Frontal cortex (tissue), 4 donors: Measurements from ENCODE around the gene FHOD1. TPM values are rescaled to one million over a fixed set of nuclear protein-coding genes. Genes with fewer than 3 reads are reported as not detected.

ENCODE experiments used
- DNase-seq, 2 donors: peaks; one replicate each; pipeline ENCODE4 v3.0.0; 2012; ENCODE audit warnings: low spot score in 2 of 2
- FAIRE-seq: peaks from 2 replicates; lab custom pipeline; 2012; peaks lifted over from hg19 to GRCh38; lab: Jason Lieb, UNC
- total RNA-seq: library from RNA; depleted of rRNA; stranded (reverse); fragments of >200 nt; gene quantifications from one replicate; pipeline ENCODE4 v1.2.3, GENCODE V29; 2014
- donor health status: control.
- donor health status: control.
- donor health status: control.

FHOD1 gene
- total RNA-seq, 1 donor from 2014 or later = 1.6 TPM

GRCh38 chr16:67277999-67278772 is 30.9 kb upstream of the FHOD1 start:
- DNase-seq (no peak), FAIRE-seq (no peak)

DNA sequence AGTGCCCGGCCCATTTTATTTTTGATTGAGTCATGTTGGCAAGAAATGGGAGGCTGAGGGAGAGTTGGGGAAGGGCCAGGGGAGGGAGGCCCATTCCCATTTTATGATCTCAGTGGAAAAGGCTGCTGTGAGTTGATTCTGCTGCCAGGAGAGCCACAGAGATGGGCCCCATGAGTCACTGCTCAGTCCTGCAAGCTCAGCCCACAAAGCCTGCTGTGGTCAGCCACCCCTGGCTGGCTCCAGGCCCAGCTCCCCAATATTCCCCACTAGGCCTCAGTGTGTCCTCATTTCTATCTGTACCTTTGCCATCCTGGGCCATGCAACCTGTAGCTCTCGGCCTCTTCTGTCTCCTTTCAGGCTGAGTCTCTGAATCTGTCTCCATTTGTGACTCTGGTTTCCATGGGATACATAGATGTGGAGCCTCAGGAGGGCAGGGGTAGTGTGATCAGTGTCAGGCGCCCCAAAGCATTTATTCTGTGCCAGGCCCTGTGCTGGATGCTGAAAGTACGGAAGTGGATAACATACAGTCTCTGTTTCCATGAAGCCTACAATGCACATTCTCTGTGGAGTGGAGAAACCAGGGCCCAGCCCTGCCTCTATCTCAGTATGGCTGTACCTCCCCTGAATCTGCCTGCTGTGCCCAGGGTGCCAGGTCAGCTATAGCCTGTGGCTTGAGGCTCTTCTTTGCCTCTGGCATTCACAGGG is 30.2 kb upstream of the FHOD1 start:
- no peak for FAIRE-seq
- DNase-seq = no peak

DNA sequence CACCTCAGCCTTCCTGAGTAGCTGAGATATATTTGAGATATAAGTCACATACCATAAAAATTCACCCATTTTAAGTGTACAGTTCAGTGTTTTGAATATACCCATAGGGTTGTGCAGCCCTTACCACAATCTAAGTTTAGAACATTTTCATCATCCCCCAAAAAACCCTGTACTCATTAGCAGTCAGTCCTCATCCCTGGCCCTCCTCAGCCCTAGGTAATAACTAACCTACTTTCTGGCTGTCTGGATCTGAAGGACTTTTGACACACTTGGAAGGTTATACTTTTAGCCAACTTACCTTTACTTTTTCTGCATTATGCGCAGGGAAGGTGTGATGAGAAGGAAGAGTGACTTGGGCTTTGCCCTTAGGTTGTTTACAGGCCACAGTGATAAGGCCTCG is 28.0 kb upstream of the FHOD1 start:
- FAIRE-seq = no peak
- no peak for DNase-seq

- FAIRE-seq = no peak
Measured at GRCh38 chr16:67271446-67271845, 24.2 kb upstream of the FHOD1 start.

GRCh38 chr16:67270931-67271338 is 23.7 kb upstream of the FHOD1 start:
- DNase-seq (no peak), FAIRE-seq (no peak)

More at GRCh38 chr16:67271446-67271845, 24.2 kb upstream of the FHOD1 start:
- no peak for DNase-seq

- DNase-seq (no peak), FAIRE-seq (no peak)
Measured at GRCh38 chr16:67269766-67270165, 22.5 kb upstream of the FHOD1 start.

DNA sequence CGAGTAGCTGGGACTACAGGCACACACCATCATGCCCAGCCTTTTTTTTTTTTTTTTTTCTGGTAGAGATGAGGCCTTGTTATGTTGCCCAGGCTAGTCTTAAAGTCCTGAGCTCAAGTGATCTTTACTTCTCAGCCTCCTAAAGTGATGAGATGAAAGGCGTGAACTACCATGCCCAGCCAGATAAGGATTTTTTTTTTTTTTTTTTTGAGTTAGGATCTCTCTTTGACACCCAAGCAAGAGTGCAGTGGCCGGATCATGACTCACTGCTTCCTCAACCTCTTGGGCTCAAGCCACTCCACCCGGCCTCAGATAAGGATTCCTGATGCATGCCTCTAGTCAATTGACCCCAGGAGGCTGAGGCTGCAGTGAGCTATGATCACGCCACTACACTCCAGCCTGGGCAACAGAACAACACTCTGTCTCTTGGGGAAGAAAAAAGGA is 20.9 kb upstream of the FHOD1 start:
- DNase-seq = no peak
- FAIRE-seq = no peak

DNA sequence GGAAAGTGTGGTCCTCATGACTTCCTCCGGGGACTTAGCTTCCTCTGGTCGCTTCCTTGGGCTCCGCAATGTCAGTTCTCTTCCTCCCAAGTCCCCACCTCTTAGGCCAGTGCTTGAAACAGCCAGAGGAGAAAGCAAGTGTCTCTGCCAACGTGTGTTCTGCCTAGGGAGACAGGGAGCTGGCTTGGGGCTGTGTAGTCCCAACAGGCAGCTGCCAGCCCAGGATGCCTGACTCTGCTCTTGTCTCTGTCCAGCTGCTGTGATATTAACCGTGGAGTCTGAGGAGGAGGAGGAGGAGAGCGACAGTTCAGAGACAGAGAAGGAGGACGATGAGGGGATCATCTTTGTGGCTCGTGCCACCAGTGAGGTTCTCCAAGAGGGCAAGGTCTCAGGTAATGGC is 18.6 kb upstream of the FHOD1 start:
- DNase-seq (no peak), FAIRE-seq (no peak)

GRCh38 chr16:67264866-67265265 is 17.6 kb upstream of the FHOD1 start:
- DNase-seq = no peak
- FAIRE-seq = no peak

DNA sequence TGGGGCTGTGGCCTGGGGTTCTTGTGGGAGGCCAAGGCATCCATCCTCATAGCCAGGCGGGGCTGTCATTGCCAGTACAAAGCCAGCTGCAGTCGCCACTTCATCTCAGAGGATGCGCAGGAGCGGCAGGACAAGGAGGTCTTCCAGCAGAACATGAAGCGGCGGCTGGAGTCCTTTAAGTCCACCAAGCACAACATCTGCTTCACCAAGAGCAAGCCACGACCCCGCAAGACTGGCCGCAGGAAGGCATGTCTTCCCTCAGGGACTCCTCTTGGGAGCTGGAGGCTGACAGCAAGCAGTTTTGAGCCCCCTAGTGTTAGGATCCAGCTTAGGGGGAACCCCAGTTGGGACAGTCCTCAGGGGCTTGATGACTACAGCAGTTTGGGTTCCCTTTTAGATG is 17.0 kb upstream of the FHOD1 start:
- FAIRE-seq (no peak), DNase-seq (no peak)

DNA sequence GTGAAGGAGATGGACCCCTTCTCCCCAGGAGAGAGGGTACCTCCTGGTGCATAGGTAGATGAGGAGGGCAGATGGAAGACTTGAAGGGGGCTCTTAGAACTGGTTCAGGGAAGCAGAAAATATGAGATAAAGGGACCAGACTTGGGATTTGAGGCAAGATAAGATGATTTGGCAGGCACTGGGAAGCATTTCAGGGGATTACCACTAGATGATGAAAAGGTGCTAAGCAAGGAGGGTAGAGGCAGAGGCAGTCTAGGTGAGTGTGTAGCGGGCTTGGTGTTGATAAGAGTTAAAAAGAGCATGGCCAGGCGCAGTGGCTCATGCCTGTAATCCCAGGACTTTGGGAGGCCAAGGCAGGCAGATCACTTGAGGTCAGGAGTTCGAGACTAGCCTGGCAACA is 15.9 kb upstream of the FHOD1 start:
- FAIRE-seq = no peak
- no peak for DNase-seq

- DNase-seq = peak in 1 of 2 donors; percentile 17
- FAIRE-seq = no peak
Measured at GRCh38 chr16:67260426-67261063, 13.3 kb upstream of the FHOD1 start.

GRCh38 chr16:67259705-67260104 is 12.4 kb upstream of the FHOD1 start:
- no peak for DNase-seq
- FAIRE-seq = no peak

GRCh38 chr16:67258161-67258835 is 11.0 kb upstream of the FHOD1 start:
- FAIRE-seq = no peak
- no peak for DNase-seq

- FAIRE-seq = no peak
- DNase-seq = no peak
Measured at GRCh38 chr16:67257486-67258160, 10.3 kb upstream of the FHOD1 start.

DNA sequence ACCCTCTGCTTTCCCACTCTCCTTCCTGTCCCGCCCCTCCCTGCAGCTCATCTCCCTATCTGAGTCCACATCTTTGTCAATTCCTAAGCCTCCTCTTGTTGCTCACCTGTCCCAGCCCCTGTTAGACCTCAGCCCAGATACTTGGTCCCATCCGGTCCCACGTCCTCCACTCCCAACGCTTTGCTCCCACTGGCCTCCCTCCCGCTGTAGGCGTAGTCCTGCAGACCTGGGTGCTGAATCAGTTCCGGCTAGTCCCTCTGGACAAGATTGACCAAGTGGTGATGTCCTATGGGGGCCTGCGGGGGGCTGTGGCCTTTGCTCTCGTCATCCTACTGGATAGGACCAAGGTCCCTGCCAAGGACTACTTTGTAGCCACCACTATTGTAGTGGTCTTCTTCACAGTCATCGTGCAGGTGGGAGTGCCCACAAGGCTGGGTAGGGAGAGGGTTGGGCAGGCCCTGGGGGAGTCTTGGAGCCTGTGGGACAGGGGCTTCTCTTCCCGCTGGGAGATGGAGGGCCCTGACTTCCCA is 9.5 kb upstream of the FHOD1 start:
- FAIRE-seq (no peak), DNase-seq (no peak)

DNA sequence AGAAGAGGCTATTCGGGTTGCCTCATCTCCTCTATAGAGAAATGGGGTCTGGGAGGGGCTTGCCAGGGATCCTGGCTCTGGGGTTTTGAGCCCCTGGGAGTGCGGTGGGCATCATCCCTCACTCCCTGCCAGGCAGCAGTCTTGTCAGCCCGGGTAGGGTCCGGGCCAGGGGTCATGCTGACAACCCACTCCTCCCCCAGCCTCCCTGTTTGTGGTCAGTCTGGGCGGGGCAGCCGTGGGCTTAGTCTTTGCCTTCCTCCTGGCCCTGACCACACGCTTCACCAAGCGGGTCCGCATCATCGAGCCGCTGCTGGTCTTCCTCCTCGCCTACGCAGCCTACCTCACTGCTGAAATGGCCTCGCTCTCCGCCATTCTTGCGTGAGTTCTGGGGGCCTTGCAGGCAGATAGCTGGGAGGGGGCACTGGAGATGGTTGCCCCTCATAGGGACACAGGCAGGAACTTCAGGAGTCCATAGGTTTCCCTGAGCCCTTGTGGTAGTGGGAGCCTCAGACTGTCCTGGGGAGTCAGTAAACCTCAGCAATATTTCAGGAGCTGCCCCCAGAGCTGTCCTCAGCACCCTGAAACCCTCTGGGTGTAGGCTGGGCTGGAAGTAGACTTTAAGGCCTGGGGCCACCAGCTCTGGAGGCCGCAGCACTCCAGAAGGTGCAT is 8.4 kb upstream of the FHOD1 start:
- DNase-seq (no peak), FAIRE-seq (no peak)

- FAIRE-seq (no peak), DNase-seq (no peak)
Measured at GRCh38 chr16:67254801-67255552, 7.7 kb upstream of the FHOD1 start.
